Testis (tissue), 3 donors: ENCODE data around the gene CD226. TPM values are rescaled to one million over a fixed set of nuclear protein-coding genes. Genes with fewer than 3 reads are reported as not detected.

ENCODE experiments used
- DNase-seq: peaks from one replicate; pipeline ENCODE4 v3.0.0-alpha.2; 2019
- H3K27ac ChIP-seq, 2 donors: fragments of 200-600 bp; sonication (generic); one replicate each; pipeline ENCODE4 v1.5.1; 2019
- H3K27me3 ChIP-seq: fragments of 200-600 bp; sonication (generic); one replicate; pipeline ENCODE4 v1.5.1; 2019
- H3K36me3 ChIP-seq: fragments of 200-600 bp; sonication (generic); one replicate; pipeline ENCODE4 v1.5.1; 2017; ENCODE audit warnings: low read depth; ENCODE audit errors: missing control alignments
- H3K4me1 ChIP-seq: fragments of 200-600 bp; sonication (generic); one replicate; pipeline ENCODE4 v1.5.1; 2019
- H3K4me3 ChIP-seq, 2 donors: fragments of 200-600 bp; sonication (generic); one replicate each; pipeline ENCODE4 v1.5.1; 2017 to 2019
- H3K9me3 ChIP-seq: fragments of 200-600 bp; sonication (generic); one replicate; pipeline ENCODE4 v1.5.1; 2017
- POLR2A ChIP-seq: fragments of 450-650 bp; IDR thresholded peaks from one replicate; pipeline ENCODE4 v1.6.1; 2017; ENCODE audit warnings: antibody characterized with exemption, mild to moderate bottlenecking, moderate library complexity
- WGBS, 2 donors: methylation state at CpG; one replicate each; pipeline ENCODE4 v1.1.5; 2018; 5-methylcytosine and 5-hydroxymethylcytosine counted together
- intact Hi-C: fragments of 100-400 bp; cut with DNase I; formaldehyde crosslinking; loops from one replicate; pipeline ENCODE4 v1.15.1; 2023; ENCODE audit warnings: low total_unique reads
- polyA plus RNA-seq: library from polyadenylated mRNA; stranded (reverse); fragments of 350-450 nt; fragmentation: Illumina TruSeq; extraction: RNeasy Lipid Tissue Mini Kit (QIAGEN cat#74804); gene quantifications from one replicate; pipeline ENCODE4 v1.2.3, GENCODE V29; 2014; ENCODE audit warnings: low read depth, low replicate concordance; ENCODE audit not compliant: insufficient read depth
- total RNA-seq, 2 donors: library from RNA; depleted of rRNA; stranded (reverse); fragments of >200 nt; gene quantifications; one replicate each; pipeline ENCODE4 v1.2.3, GENCODE V29; 2016
- TF ChIP-seq, protein P1 (sequence below), 3 experiments: fragments of 450-650 bp in 2 of 3; fragments of 200-600 bp in 1 of 3; sonication (generic) in 1 of 3; IDR thresholded peaks; one replicate each; pipeline ENCODE4 v1.5.1; 2016 to 2019; ENCODE audit warnings: antibody characterized with exemption in 3 of 3, mild to moderate bottlenecking in 2 of 3, moderate library complexity in 1 of 3

The CD226 gene
- total and polyA plus RNA-seq, 3 donors from 2014 or later: 2.6 to 3.0 (median 2.9) TPM

DNA sequence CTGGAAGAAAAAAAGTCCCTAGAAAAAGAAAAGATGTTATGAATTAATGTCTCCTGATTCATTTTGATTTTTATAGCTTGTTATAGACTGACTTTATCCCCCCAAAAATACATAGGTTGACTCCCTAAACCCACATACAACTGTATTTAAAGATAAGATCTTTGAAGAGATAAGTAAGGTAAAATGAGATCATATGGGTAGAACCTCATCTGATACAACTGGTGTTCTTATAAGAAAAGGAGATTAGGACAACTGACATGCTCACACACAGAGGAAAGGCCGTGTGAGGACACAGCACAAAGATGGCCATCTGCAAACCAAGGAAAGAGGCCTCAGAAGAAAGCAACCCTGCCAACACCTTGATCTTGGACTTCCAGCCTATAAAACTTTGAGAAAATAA, 117.5 kb downstream of the CD226 start:
- H3K4me1 ChIP-seq: no peaks in the 10 kb centered on the region
- H3K27me3 ChIP-seq: no peaks in the 10 kb centered on the region
- intact Hi-C loops: no loop called here
- DNase-seq: no peak
- H3K27ac ChIP-seq: no peak overlapping the region
- no peaks in the 10 kb centered on the region for H3K36me3 ChIP-seq
- TF ChIP-seq POLR2A: no peak
- TF ChIP-seq, protein P1, sequence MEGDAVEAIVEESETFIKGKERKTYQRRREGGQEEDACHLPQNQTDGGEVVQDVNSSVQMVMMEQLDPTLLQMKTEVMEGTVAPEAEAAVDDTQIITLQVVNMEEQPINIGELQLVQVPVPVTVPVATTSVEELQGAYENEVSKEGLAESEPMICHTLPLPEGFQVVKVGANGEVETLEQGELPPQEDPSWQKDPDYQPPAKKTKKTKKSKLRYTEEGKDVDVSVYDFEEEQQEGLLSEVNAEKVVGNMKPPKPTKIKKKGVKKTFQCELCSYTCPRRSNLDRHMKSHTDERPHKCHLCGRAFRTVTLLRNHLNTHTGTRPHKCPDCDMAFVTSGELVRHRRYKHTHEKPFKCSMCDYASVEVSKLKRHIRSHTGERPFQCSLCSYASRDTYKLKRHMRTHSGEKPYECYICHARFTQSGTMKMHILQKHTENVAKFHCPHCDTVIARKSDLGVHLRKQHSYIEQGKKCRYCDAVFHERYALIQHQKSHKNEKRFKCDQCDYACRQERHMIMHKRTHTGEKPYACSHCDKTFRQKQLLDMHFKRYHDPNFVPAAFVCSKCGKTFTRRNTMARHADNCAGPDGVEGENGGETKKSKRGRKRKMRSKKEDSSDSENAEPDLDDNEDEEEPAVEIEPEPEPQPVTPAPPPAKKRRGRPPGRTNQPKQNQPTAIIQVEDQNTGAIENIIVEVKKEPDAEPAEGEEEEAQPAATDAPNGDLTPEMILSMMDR (IDR thresholded peaks at IDR 0.05): no peak
- no peak overlapping the region for H3K4me3 ChIP-seq
- WGBS, 2 donors: 94 to 100% methylated on average over 1 of the region's 1 CpG
- no peaks in the 10 kb centered on the region for H3K9me3 ChIP-seq

DNA sequence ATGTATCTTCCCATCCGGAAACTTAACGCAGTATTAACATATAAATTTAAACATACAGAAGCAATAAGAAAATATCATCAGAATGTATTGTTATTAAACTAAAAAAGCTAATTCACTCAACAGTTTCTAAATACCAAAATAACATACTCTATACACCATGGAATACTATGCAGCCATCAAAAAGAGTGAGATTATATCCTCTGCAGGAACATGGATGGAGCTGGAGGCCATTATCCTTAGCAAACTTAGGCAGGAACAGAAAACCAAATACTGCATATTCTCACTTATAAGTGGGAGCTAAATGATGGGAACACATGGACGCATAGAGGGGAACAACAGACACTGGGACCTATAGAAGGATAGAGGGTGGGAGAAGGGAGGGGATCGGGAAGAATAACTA, 127.1 kb downstream of the CD226 start:
- intact Hi-C loops: no loop called here
- DNase-seq: no peak
- H3K36me3 ChIP-seq: no peaks in the 10 kb centered on the region
- H3K27ac ChIP-seq: no peak overlapping the region
- TF ChIP-seq, protein P1 (IDR thresholded peaks at IDR 0.05): no peak
- TF ChIP-seq POLR2A: no peak
- H3K4me3 ChIP-seq: no peak overlapping the region
- H3K4me1 ChIP-seq: no peaks in the 10 kb centered on the region
- no peaks in the 10 kb centered on the region for H3K9me3 ChIP-seq
- 96 to 97% methylated on average over 4 of the region's 4 CpGs for WGBS, 2 donors
- H3K27me3 ChIP-seq: no peaks in the 10 kb centered on the region

DNA sequence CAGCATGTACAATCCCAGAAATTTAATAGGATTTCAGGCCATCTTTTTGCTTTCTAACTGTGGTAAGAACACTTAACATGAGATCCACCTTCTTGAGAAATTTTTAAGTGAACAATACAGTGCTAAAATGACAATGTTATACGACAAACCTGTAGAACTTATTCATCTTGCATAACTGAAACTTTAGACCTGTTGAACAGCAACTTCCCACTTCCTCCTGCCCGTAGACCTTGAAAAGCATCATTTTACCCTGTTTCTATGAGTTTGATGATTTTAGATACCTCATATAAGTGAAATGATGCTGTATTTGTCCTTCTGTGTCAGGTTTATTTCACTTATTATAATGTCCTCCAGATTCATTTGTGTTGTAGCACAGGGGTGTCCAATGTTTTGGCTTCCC, 128.2 kb downstream of the CD226 start:
- no peak overlapping the region for H3K4me3 ChIP-seq
- WGBS, 2 donors: 69 to 89% methylated on average over 2 of the region's 2 CpGs
- intact Hi-C loops: no loop called here
- no peaks in the 10 kb centered on the region for H3K27me3 ChIP-seq
- TF ChIP-seq, protein P1 (IDR thresholded peaks at IDR 0.05): no peak
- no peak for TF ChIP-seq POLR2A
- H3K4me1 ChIP-seq: no peaks in the 10 kb centered on the region
- no peaks in the 10 kb centered on the region for H3K36me3 ChIP-seq
- no peaks in the 10 kb centered on the region for H3K9me3 ChIP-seq
- H3K27ac ChIP-seq: no peak overlapping the region
- no peak for DNase-seq

DNA sequence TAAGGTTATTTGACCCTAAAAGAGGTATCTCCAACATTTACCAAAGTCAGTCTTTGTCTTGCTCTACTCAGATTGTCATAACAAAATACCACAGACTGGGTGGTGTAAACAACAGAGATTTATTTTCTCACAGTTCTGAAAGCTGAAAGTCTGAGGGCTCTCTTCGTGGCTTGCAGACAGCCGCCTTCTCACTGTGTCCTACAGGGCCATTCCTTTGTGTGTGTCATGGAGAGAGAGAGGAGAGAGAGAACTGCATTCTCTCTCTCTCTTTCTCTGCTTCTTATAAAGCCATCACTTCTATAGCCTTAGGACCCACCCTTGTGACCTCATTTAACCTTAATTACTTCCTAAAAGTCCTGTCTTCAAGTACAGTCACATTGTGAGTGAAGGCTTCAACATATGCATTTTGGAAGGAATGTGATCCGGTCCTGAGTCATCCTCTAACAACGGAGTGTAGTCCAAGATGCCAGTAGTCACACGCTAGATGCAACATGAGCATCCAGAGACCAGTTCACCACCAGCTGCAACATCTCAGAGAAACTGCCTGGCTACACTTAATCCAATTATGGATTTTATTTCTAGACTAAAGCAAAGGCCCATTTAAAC, 130.2 kb downstream of the CD226 start:
- no peak for DNase-seq
- H3K36me3 ChIP-seq: no peaks in the 10 kb centered on the region
- intact Hi-C loops: no loop called here
- no peak overlapping the region for H3K27ac ChIP-seq
- H3K27me3 ChIP-seq: no peaks in the 10 kb centered on the region
- no peak overlapping the region for H3K4me3 ChIP-seq
- TF ChIP-seq, protein P1 (IDR thresholded peaks at IDR 0.05): no peak
- no peak for TF ChIP-seq POLR2A
- WGBS, 2 donors: 76 to 78% methylated on average over 5 of the region's 5 CpGs
- H3K4me1 ChIP-seq: no peaks in the 10 kb centered on the region
- no peaks in the 10 kb centered on the region for H3K9me3 ChIP-seq

DNA sequence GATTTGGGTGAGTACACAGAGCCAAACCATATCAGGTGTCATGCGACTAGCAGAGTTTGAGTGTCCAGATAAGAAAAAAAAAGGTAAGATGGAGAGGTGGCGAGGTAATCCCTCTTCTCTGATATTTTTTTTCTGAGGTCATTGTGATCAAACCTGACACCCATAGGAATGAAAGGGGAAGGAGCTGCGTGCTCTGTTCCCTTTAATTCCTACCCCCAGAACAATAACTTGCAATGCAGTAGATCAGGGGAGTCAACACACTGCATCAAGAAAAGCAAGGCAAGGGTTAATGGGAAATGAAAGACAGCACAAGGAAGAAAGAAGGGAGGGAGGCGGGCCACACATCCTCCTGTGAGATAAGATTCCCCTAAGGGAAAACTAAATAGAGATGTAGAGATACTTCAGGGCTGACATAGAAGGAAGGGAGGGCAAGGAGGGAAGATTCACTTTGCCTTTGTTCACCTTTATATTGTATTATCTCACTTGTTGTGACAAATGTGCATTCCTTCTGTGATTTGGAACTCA, 132.8 kb downstream of the CD226 start:
- intact Hi-C loops: no loop called here
- WGBS, 2 donors: 84 to 93% methylated on average over 4 of the region's 4 CpGs
- H3K4me1 ChIP-seq: no peaks in the 10 kb centered on the region
- DNase-seq: no peak
- no peaks in the 10 kb centered on the region for H3K36me3 ChIP-seq
- H3K9me3 ChIP-seq: no peaks in the 10 kb centered on the region
- no peak overlapping the region for H3K4me3 ChIP-seq
- no peaks in the 10 kb centered on the region for H3K27me3 ChIP-seq
- no peak overlapping the region for H3K27ac ChIP-seq
- TF ChIP-seq POLR2A: no peak
- TF ChIP-seq, protein P1 (IDR thresholded peaks at IDR 0.05): no peak
